ENCODE data around the gene ALPL. TPM values are rescaled to one million over a fixed set of nuclear protein-coding genes. Genes with fewer than 3 reads are reported as not detected.

ALPL gene
- polyA plus RNA-seq, 1 donor from 2014 or later = 0.42 TPM

- TF ChIP-seq TAF1 (IDR thresholded peaks at IDR 0.05; ENCODE audit: low read depth) (no peak), POLR2AphosphoS5 (IDR thresholded peaks at IDR 0.05) (no peak), EZH2 (IDR thresholded peaks at IDR 0.05; ENCODE audit: borderline replicate concordance, insufficient read depth, low read length, poor library complexity, severe bottlenecking) (no peak), MXI1 (conservative IDR thresholded peaks at IDR 0.05; ENCODE audit: poor library complexity, severe bottlenecking) (no peak), CTCF (IDR thresholded peaks at IDR 0.05; ENCODE audit: poor library complexity, severe bottlenecking) (no peak), REST (IDR thresholded peaks at IDR 0.05; ENCODE audit: borderline replicate concordance) (no peak), SMC3 (conservative IDR thresholded peaks at IDR 0.05; ENCODE audit: poor library complexity) (no peak)
- Histone ChIP-seq H3K4me3 (ENCODE audit: low read length) (no peak overlapping the region), H3K27ac (ENCODE audit: low read length) (no peak overlapping the region), H3K36me3 (ENCODE audit: insufficient read depth, low read length) (no peaks in the 10 kb centered on the region), H3K9ac (ENCODE audit: low read length) (no peak overlapping the region), H2AFZ (ENCODE audit: low read depth, low read length) (no peak overlapping the region), H4K20me1 (ENCODE audit: insufficient read depth) (no peaks in the 10 kb centered on the region), H3K9me2 (ENCODE audit: insufficient read depth, low read length) (no peaks in the 10 kb centered on the region), H3K79me2 (replicated peaks; ENCODE audit: insufficient read depth, low read length) (no peaks in the 10 kb centered on the region), H3K9me3 (ENCODE audit: low read length) (no peaks in the 10 kb centered on the region), H3K27me3 (ENCODE audit: insufficient read depth, low read depth, low read length) (no peaks in the 10 kb centered on the region), H3F3A (ENCODE audit: insufficient read depth, low read length, poor library complexity, severe bottlenecking) (no peaks in the 10 kb centered on the region), H3K4me2 (ENCODE audit: low read length) (no peak overlapping the region)
These were observed 40.6 kb upstream of the ALPL start for GRCh38 chr1:21468599-21468998.

- Histone ChIP-seq H3K9ac (ENCODE audit: low read length) (no peak overlapping the region), H3K27me3 (ENCODE audit: insufficient read depth, low read depth, low read length) (no peaks in the 10 kb centered on the region), H3K4me3 (ENCODE audit: low read length) (no peak overlapping the region), H3K36me3 (ENCODE audit: insufficient read depth, low read length) (no peaks in the 10 kb centered on the region), H3K9me2 (ENCODE audit: insufficient read depth, low read length) (no peaks in the 10 kb centered on the region), H3K27ac (ENCODE audit: low read length) (no peak overlapping the region), H3K79me2 (replicated peaks; ENCODE audit: insufficient read depth, low read length) (no peaks in the 10 kb centered on the region), H4K20me1 (ENCODE audit: insufficient read depth) (no peaks in the 10 kb centered on the region), H3K4me2 (ENCODE audit: low read length) (no peak overlapping the region), H3F3A (ENCODE audit: insufficient read depth, low read length, poor library complexity, severe bottlenecking) (no peaks in the 10 kb centered on the region), H3K9me3 (ENCODE audit: low read length) (no peaks in the 10 kb centered on the region), H2AFZ (ENCODE audit: low read depth, low read length) (no peak overlapping the region)
- TF ChIP-seq EP300 (conservative IDR thresholded peaks at IDR 0.05; ENCODE audit: poor library complexity, severe bottlenecking) (no peak), REST (IDR thresholded peaks at IDR 0.05; ENCODE audit: borderline replicate concordance) (no peak), POLR2AphosphoS5 (IDR thresholded peaks at IDR 0.05) (no peak), SMC3 (conservative IDR thresholded peaks at IDR 0.05; ENCODE audit: poor library complexity) (no peak), CTCF (IDR thresholded peaks at IDR 0.05; ENCODE audit: poor library complexity, severe bottlenecking) (no peak), TAF1 (IDR thresholded peaks at IDR 0.05; ENCODE audit: low read depth) (no peak), MXI1 (conservative IDR thresholded peaks at IDR 0.05; ENCODE audit: poor library complexity, severe bottlenecking) (no peak), RAD21 (conservative IDR thresholded peaks at IDR 0.05) (no peak), EZH2 (IDR thresholded peaks at IDR 0.05; ENCODE audit: borderline replicate concordance, insufficient read depth, low read length, poor library complexity, severe bottlenecking) (no peak)
These were observed 39.6 kb upstream of the ALPL start for GRCh38 chr1:21469581-21469980.

Measured in neural cell (in vitro differentiated cells).